GM21723 (cell line): ENCODE results near the gene COL18A1.
"Not testable (repeated sequence)": the region's sequence is repeated elsewhere in the genome, so short reads cannot be mapped to it uniquely, and the experiment has no call there.

Source experiments
- ATAC-seq: cut with Tn5 transposase; IDR thresholded peaks from one replicate; pipeline ENCODE4 v1.9.1; 2021; ENCODE audit warnings: mild to moderate bottlenecking, moderate library complexity; ENCODE audit not compliant: unreplicated experiment

COL18A1 gene

GRCh38 chr21:45423968-45424853, 19.2 kb downstream of the COL18A1 start:
- no peak for ATAC-seq

GRCh38 chr21:45424854-45425795, 20.2 kb downstream of the COL18A1 start:
- no peak for ATAC-seq

GRCh38 chr21:45427331-45428271, 22.6 kb downstream of the COL18A1 start:
- no peak for ATAC-seq

- no peak for ATAC-seq
Observed at GRCh38 chr21:45428534-45428933, 23.6 kb downstream of the COL18A1 start.

GRCh38 chr21:45429221-45430175, 24.5 kb downstream of the COL18A1 start:
- no peak for ATAC-seq

GRCh38 chr21:45430521-45431501, 25.8 kb downstream of the COL18A1 start:
- no peak for ATAC-seq

GRCh38 chr21:45431781-45432572, 27.0 kb downstream of the COL18A1 start:
- no peak for ATAC-seq

- ATAC-seq = no peak
Observed at GRCh38 chr21:45432575-45433255, 27.8 kb downstream of the COL18A1 start.

- no peak for ATAC-seq
Observed at GRCh38 chr21:45433301-45433700, 28.3 kb downstream of the COL18A1 start.

GRCh38 chr21:45433911-45434644, 29.1 kb downstream of the COL18A1 start:
- no peak for ATAC-seq

GRCh38 chr21:45434645-45435217, 29.8 kb downstream of the COL18A1 start:
- ATAC-seq = no peak

GRCh38 chr21:45435405-45435981, 30.5 kb downstream of the COL18A1 start:
- ATAC-seq = no peak

GRCh38 chr21:45436351-45437065, 31.5 kb downstream of the COL18A1 start:
- ATAC-seq = no peak

GRCh38 chr21:45437844-45438243, 32.9 kb downstream of the COL18A1 start:
- ATAC-seq = not testable (repeated sequence)
